ENCODE measurements around the gene BLNK. TPM values are rescaled to one million over a fixed set of nuclear protein-coding genes. Genes with fewer than 3 reads are reported as not detected.

The BLNK gene
- total and polyA plus RNA-seq, 2 experiments from 2014 or later: 0.11 TPM; not detected in 1

DNA sequence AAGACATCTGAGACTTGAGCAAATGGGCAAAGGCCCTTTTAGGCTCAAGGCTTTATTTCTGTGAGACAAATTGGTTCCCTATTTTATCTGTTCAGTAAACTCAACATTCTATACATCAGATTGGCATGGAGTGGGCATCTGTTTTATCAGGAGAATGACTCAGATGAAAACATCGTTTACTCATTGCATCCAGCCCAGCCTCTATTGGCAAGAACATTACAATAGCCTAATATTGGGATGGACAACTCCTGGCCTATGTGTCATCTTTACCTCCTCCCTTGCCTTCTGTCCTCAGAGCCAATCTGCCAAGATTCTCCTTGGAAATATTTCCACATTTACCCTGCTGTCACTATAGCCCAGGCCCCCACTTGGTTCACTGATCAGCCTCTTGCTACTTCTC lies 5.5 kb upstream of the BLNK start:
- Mint-ChIP-seq H3K4me1 (no peaks in the 10 kb centered on the region), H3K27me3 (ENCODE audit: insufficient read depth, low read depth, poor library complexity) (no peaks in the 10 kb centered on the region), H3K4me3 (no peak overlapping the region), H3K27ac (no peak overlapping the region), H3K36me3 (ENCODE audit: low read depth) (no peaks in the 10 kb centered on the region), H3K9me3 (no peaks in the 10 kb centered on the region)
- no peak for DNase-seq (ENCODE audit: low spot score)
- H3K4me2 ChIP-seq: no peak overlapping the region
- no peak overlapping the region for H2AFZ ChIP-seq
- H4K20me1 ChIP-seq (replicated peaks; ENCODE audit: insufficient read depth): no peaks in the 10 kb centered on the region
- no peaks in the 10 kb centered on the region for H3K36me3 ChIP-seq (ENCODE audit: insufficient read depth)
- no peak overlapping the region for H3K27ac ChIP-seq (ENCODE audit: low read depth)
- no peaks in the 10 kb centered on the region for H3F3A ChIP-seq (replicated peaks; ENCODE audit: low read depth)
- no peak for ATAC-seq
- no peaks in the 10 kb centered on the region for H3K4me1 ChIP-seq (ENCODE audit: insufficient read depth)
- no peaks in the 10 kb centered on the region for H3K27me3 ChIP-seq (ENCODE audit: insufficient read depth)
- H3K9me2 ChIP-seq (ENCODE audit: insufficient read depth): no peaks in the 10 kb centered on the region
- no peak overlapping the region for H3K4me3 ChIP-seq
- TF ChIP-seq, protein P1, sequence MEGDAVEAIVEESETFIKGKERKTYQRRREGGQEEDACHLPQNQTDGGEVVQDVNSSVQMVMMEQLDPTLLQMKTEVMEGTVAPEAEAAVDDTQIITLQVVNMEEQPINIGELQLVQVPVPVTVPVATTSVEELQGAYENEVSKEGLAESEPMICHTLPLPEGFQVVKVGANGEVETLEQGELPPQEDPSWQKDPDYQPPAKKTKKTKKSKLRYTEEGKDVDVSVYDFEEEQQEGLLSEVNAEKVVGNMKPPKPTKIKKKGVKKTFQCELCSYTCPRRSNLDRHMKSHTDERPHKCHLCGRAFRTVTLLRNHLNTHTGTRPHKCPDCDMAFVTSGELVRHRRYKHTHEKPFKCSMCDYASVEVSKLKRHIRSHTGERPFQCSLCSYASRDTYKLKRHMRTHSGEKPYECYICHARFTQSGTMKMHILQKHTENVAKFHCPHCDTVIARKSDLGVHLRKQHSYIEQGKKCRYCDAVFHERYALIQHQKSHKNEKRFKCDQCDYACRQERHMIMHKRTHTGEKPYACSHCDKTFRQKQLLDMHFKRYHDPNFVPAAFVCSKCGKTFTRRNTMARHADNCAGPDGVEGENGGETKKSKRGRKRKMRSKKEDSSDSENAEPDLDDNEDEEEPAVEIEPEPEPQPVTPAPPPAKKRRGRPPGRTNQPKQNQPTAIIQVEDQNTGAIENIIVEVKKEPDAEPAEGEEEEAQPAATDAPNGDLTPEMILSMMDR (conservative IDR thresholded peaks at IDR 0.05; ENCODE audit: low read depth in 2 of 2): no peak
- TF ChIP-seq EZH2 (IDR thresholded peaks at IDR 0.05; ENCODE audit: low read depth, unreplicated experiment) (no peak), EZH2phosphoT487 (IDR thresholded peaks at IDR 0.05; ENCODE audit: unreplicated experiment) (no peak), ZNF114 (CRISPR knock-in tag; IDR thresholded peaks at IDR 0.05) (no peak), CREB1 (CRISPR knock-in tag; IDR thresholded peaks at IDR 0.05; ENCODE audit: low read depth) (no peak), STAT1 (IDR thresholded peaks at IDR 0.05; ENCODE audit: unreplicated experiment) (no peak), ZNF331 (CRISPR knock-in tag; IDR thresholded peaks at IDR 0.05; ENCODE audit: low read depth) (no peak), NANOG (IDR thresholded peaks at IDR 0.05; ENCODE audit: borderline replicate concordance) (no peak), POLR2AphosphoS5 (IDR thresholded peaks at IDR 0.05; ENCODE audit: low read depth) (no peak), JUNB (IDR thresholded peaks at IDR 0.05; ENCODE audit: unreplicated experiment) (no peak)
- TF ChIP-seq, protein P2, sequence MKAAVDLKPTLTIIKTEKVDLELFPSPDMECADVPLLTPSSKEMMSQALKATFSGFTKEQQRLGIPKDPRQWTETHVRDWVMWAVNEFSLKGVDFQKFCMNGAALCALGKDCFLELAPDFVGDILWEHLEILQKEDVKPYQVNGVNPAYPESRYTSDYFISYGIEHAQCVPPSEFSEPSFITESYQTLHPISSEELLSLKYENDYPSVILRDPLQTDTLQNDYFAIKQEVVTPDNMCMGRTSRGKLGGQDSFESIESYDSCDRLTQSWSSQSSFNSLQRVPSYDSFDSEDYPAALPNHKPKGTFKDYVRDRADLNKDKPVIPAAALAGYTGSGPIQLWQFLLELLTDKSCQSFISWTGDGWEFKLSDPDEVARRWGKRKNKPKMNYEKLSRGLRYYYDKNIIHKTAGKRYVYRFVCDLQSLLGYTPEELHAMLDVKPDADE (IDR thresholded peaks at IDR 0.05): no peak
- TF ChIP-seq, protein P3, sequence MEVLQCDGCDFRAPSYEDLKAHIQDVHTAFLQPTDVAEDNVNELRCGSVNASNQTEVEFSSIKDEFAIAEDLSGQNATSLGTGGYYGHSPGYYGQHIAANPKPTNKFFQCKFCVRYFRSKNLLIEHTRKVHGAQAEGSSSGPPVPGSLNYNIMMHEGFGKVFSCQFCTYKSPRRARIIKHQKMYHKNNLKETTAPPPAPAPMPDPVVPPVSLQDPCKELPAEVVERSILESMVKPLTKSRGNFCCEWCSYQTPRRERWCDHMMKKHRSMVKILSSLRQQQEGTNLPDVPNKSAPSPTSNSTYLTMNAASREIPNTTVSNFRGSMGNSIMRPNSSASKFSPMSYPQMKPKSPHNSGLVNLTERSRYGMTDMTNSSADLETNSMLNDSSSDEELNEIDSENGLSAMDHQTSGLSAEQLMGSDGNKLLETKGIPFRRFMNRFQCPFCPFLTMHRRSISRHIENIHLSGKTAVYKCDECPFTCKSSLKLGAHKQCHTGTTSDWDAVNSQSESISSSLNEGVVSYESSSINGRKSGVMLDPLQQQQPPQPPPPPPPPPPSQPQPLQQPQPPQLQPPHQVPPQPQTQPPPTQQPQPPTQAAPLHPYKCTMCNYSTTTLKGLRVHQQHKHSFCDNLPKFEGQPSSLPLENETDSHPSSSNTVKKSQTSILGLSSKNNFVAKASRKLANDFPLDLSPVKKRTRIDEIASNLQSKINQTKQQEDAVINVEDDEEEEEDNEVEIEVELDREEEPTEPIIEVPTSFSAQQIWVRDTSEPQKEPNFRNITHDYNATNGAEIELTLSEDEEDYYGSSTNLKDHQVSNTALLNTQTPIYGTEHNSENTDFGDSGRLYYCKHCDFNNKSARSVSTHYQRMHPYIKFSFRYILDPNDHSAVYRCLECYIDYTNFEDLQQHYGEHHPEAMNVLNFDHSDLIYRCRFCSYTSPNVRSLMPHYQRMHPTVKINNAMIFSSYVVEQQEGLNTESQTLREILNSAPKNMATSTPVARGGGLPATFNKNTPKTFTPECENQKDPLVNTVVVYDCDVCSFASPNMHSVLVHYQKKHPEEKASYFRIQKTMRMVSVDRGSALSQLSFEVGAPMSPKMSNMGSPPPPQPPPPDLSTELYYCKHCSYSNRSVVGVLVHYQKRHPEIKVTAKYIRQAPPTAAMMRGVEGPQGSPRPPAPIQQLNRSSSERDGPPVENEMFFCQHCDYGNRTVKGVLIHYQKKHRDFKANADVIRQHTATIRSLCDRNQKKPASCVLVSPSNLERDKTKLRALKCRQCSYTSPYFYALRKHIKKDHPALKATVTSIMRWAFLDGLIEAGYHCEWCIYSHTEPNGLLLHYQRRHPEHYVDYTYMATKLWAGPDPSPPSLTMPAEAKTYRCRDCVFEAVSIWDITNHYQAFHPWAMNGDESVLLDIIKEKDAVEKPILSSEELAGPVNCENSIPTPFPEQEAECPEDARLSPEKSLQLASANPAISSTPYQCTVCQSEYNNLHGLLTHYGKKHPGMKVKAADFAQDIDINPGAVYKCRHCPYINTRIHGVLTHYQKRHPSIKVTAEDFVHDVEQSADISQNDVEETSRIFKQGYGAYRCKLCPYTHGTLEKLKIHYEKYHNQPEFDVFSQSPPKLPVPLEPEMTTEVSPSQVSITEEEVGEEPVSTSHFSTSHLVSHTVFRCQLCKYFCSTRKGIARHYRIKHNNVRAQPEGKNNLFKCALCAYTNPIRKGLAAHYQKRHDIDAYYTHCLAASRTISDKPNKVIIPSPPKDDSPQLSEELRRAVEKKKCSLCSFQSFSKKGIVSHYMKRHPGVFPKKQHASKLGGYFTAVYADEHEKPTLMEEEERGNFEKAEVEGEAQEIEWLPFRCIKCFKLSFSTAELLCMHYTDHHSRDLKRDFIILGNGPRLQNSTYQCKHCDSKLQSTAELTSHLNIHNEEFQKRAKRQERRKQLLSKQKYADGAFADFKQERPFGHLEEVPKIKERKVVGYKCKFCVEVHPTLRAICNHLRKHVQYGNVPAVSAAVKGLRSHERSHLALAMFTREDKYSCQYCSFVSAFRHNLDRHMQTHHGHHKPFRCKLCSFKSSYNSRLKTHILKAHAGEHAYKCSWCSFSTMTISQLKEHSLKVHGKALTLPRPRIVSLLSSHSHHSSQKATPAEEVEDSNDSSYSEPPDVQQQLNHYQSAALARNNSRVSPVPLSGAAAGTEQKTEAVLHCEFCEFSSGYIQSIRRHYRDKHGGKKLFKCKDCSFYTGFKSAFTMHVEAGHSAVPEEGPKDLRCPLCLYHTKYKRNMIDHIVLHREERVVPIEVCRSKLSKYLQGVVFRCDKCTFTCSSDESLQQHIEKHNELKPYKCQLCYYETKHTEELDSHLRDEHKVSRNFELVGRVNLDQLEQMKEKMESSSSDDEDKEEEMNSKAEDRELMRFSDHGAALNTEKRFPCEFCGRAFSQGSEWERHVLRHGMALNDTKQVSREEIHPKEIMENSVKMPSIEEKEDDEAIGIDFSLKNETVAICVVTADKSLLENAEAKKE (CRISPR knock-in tag; IDR thresholded peaks at IDR 0.05): no peak
- TF ChIP-seq, protein P4, sequence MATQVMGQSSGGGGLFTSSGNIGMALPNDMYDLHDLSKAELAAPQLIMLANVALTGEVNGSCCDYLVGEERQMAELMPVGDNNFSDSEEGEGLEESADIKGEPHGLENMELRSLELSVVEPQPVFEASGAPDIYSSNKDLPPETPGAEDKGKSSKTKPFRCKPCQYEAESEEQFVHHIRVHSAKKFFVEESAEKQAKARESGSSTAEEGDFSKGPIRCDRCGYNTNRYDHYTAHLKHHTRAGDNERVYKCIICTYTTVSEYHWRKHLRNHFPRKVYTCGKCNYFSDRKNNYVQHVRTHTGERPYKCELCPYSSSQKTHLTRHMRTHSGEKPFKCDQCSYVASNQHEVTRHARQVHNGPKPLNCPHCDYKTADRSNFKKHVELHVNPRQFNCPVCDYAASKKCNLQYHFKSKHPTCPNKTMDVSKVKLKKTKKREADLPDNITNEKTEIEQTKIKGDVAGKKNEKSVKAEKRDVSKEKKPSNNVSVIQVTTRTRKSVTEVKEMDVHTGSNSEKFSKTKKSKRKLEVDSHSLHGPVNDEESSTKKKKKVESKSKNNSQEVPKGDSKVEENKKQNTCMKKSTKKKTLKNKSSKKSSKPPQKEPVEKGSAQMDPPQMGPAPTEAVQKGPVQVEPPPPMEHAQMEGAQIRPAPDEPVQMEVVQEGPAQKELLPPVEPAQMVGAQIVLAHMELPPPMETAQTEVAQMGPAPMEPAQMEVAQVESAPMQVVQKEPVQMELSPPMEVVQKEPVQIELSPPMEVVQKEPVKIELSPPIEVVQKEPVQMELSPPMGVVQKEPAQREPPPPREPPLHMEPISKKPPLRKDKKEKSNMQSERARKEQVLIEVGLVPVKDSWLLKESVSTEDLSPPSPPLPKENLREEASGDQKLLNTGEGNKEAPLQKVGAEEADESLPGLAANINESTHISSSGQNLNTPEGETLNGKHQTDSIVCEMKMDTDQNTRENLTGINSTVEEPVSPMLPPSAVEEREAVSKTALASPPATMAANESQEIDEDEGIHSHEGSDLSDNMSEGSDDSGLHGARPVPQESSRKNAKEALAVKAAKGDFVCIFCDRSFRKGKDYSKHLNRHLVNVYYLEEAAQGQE (IDR thresholded peaks at IDR 0.05; ENCODE audit: unreplicated experiment): no peak
- H3K79me2 ChIP-seq (replicated peaks; ENCODE audit: insufficient read depth): no peaks in the 10 kb centered on the region
